Measurements from ENCODE around the gene CRYBA1.

CRYBA1 gene

GRCh38 chr17:29207975-29208374 lies 38.7 kb upstream of the CRYBA1 start:
- Histone ChIP-seq H3K4me2 (ENCODE audit: low read length) (no peak overlapping the region), H3K79me2 (ENCODE audit: low read length) (no peaks in the 10 kb centered on the region), H4K20me1 (ENCODE audit: insufficient read depth, low read length) (no peaks in the 10 kb centered on the region), H2AFZ (ENCODE audit: low read depth, low read length) (no peak overlapping the region), H3K27ac (ENCODE audit: low read length) (no peak overlapping the region), H3K9ac (ENCODE audit: low read length) (no peak overlapping the region), H3K9me3 (ENCODE audit: insufficient read depth, low read length) (no peaks in the 10 kb centered on the region), H3K4me1 (ENCODE audit: low read length) (no peaks in the 10 kb centered on the region), H3K27me3 (ENCODE audit: low read depth, low read length) (0 out of 2 replicates have a peak, but pooled peaks cover 2% of the 10 kb centered on the region), H3K4me3 (ENCODE audit: low read length) (no peak overlapping the region), H3K36me3 (replicated peaks; ENCODE audit: low read depth, low read length) (no peaks in the 10 kb centered on the region)
- no peak for TF ChIP-seq EZH2phosphoT487 (IDR thresholded peaks at IDR 0.05; ENCODE audit: low read depth)
- TF ChIP-seq, protein P1, sequence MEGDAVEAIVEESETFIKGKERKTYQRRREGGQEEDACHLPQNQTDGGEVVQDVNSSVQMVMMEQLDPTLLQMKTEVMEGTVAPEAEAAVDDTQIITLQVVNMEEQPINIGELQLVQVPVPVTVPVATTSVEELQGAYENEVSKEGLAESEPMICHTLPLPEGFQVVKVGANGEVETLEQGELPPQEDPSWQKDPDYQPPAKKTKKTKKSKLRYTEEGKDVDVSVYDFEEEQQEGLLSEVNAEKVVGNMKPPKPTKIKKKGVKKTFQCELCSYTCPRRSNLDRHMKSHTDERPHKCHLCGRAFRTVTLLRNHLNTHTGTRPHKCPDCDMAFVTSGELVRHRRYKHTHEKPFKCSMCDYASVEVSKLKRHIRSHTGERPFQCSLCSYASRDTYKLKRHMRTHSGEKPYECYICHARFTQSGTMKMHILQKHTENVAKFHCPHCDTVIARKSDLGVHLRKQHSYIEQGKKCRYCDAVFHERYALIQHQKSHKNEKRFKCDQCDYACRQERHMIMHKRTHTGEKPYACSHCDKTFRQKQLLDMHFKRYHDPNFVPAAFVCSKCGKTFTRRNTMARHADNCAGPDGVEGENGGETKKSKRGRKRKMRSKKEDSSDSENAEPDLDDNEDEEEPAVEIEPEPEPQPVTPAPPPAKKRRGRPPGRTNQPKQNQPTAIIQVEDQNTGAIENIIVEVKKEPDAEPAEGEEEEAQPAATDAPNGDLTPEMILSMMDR (IDR thresholded peaks at IDR 0.05; ENCODE audit: low read depth, low read length): no peak

- Histone ChIP-seq H3K4me2 (ENCODE audit: low read length) (no peak overlapping the region), H3K36me3 (replicated peaks; ENCODE audit: low read depth, low read length) (no peaks in the 10 kb centered on the region), H4K20me1 (ENCODE audit: insufficient read depth, low read length) (no peaks in the 10 kb centered on the region), H3K27ac (ENCODE audit: low read length) (no peak overlapping the region), H3K9me3 (ENCODE audit: insufficient read depth, low read length) (no peaks in the 10 kb centered on the region), H2AFZ (ENCODE audit: low read depth, low read length) (no peak overlapping the region), H3K9ac (ENCODE audit: low read length) (no peak overlapping the region), H3K79me2 (ENCODE audit: low read length) (no peaks in the 10 kb centered on the region), H3K4me1 (ENCODE audit: low read length) (no peaks in the 10 kb centered on the region), H3K27me3 (ENCODE audit: low read depth, low read length) (0 out of 2 replicates have a peak, but pooled peaks cover 2% of the 10 kb centered on the region), H3K4me3 (ENCODE audit: low read length) (no peak overlapping the region)
- TF ChIP-seq, protein P1 (IDR thresholded peaks at IDR 0.05; ENCODE audit: low read depth, low read length): no peak
- TF ChIP-seq EZH2phosphoT487 (IDR thresholded peaks at IDR 0.05; ENCODE audit: low read depth): no peak
These were observed 37.6 kb upstream of the CRYBA1 start for GRCh38 chr17:29209073-29209472.

GRCh38 chr17:29210879-29211278 lies 35.8 kb upstream of the CRYBA1 start:
- no peaks in the 10 kb centered on the region for H3K9me3 ChIP-seq (ENCODE audit: insufficient read depth, low read length)
- no peaks in the 10 kb centered on the region for H4K20me1 ChIP-seq (ENCODE audit: insufficient read depth, low read length)
- H3K27ac ChIP-seq (ENCODE audit: low read length): no peak overlapping the region
- no peak overlapping the region for H3K4me3 ChIP-seq (ENCODE audit: low read length)
- H3K9ac ChIP-seq (ENCODE audit: low read length): no peak overlapping the region
- TF ChIP-seq, protein P1 (IDR thresholded peaks at IDR 0.05; ENCODE audit: low read depth, low read length): no peak
- no peak for TF ChIP-seq EZH2phosphoT487 (IDR thresholded peaks at IDR 0.05; ENCODE audit: low read depth)
- H3K4me2 ChIP-seq (ENCODE audit: low read length): no peak overlapping the region
- no peak overlapping the region for H2AFZ ChIP-seq (ENCODE audit: low read depth, low read length)
- H3K27me3 ChIP-seq (ENCODE audit: low read depth, low read length): no peaks in the 10 kb centered on the region
- H3K79me2 ChIP-seq (ENCODE audit: low read length): no peaks in the 10 kb centered on the region
- no peaks in the 10 kb centered on the region for H3K4me1 ChIP-seq (ENCODE audit: low read length)
- no peaks in the 10 kb centered on the region for H3K36me3 ChIP-seq (replicated peaks; ENCODE audit: low read depth, low read length)

- Histone ChIP-seq H3K4me2 (ENCODE audit: low read length) (no peak overlapping the region), H2AFZ (ENCODE audit: low read depth, low read length) (no peak overlapping the region), H3K27ac (ENCODE audit: low read length) (no peak overlapping the region)
These were observed 34.5 kb upstream of the CRYBA1 start for GRCh38 chr17:29212094-29212631.

More at GRCh38 chr17:29212094-29212631, 34.5 kb upstream of the CRYBA1 start:
- Histone ChIP-seq H3K27me3 (ENCODE audit: low read depth, low read length) (0 out of 2 replicates have a peak, but pooled peaks cover 8% of the 10 kb centered on the region), H3K4me1 (ENCODE audit: low read length) (no peaks in the 10 kb centered on the region), H3K36me3 (replicated peaks; ENCODE audit: low read depth, low read length) (no peaks in the 10 kb centered on the region), H3K79me2 (ENCODE audit: low read length) (no peaks in the 10 kb centered on the region), H3K9me3 (ENCODE audit: insufficient read depth, low read length) (no peaks in the 10 kb centered on the region), H4K20me1 (ENCODE audit: insufficient read depth, low read length) (no peaks in the 10 kb centered on the region), H3K4me3 (ENCODE audit: low read length) (no peak overlapping the region), H3K9ac (ENCODE audit: low read length) (no peak overlapping the region)
- TF ChIP-seq, protein P1 (IDR thresholded peaks at IDR 0.05; ENCODE audit: low read depth, low read length): no peak
- TF ChIP-seq EZH2phosphoT487 (IDR thresholded peaks at IDR 0.05; ENCODE audit: low read depth): no peak

All from OCI-LY3 (cell line).